ENCODE data around the gene AGR2. TPM values are rescaled to one million over a fixed set of nuclear protein-coding genes. Genes with fewer than 3 reads are reported as not detected.

The AGR2 gene
- total RNA-seq, 1 experiment from 2014 or later, result 0.93 TPM

DNA sequence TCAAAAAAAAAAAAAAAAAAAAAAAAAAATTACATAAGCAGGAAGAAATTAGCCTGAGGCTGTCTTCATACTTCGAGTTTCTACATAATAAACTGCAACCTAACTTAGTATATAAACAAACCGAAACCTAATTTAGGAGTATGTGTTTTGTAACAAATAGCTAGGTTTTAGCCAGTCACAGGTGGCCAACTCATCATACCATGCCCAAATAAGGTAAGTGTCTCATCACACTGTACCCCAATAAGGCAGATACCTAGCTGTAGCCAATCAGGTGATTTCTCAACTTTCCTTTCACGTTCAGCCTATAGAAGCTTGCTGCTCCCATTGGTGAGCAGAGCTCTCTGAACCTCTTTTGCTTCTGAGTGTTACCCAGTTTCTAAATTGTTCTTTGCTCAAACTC, 13.9 kb upstream of the AGR2 start:
- CTCF ChIA-PET, result interaction anchor here (1.2 kb wide), 1 partner anchor 18 kb away, joined by 3 read pairs; no protein-coding TSS in a partner anchor
- no peaks in the 10 kb centered on the region for H3K79me2 ChIP-seq (ENCODE audit: insufficient read depth, low read length)
- DNase-seq (ENCODE audit: low read depth, low spot score), result no peak

More for the DNA sequence above, 13.9 kb upstream of the AGR2 start:
- Histone ChIP-seq H3K9ac (ENCODE audit: low read length) (no peak overlapping the region), H3K27ac (ENCODE audit: low read depth, low read length) (no peak overlapping the region), H3K4me1 (ENCODE audit: control insufficient read depth in 1 of 2, insufficient read depth in 2 of 2, low read length in 2 of 2) (peaks cover 0 to 9% of the 10 kb centered on the region in 2 experiments; a peak in 2 of 4 replicates), H3K36me3 (ENCODE audit: control insufficient read depth in 1 of 2, insufficient read depth in 2 of 2, low read length in 2 of 2) (no peaks in the 10 kb centered on the region), H3K4me2 (ENCODE audit: low read length) (no peak overlapping the region), H3K9me3 (ENCODE audit: control insufficient read depth in 1 of 2, insufficient read depth in 1 of 2, low read depth in 1 of 2, low read length in 2 of 2) (no peaks in the 10 kb centered on the region), H3K9me2 (ENCODE audit: insufficient read depth) (peaks cover 3% of the 10 kb centered on the region; the same call in 1 of the 2 replicates), H2AFZ (ENCODE audit: low read depth, low read length, poor library complexity, severe bottlenecking) (no peak overlapping the region), H3K4me3 (replicated peaks in 1 of 2; ENCODE audit: low read depth in 1 of 2, low read length in 2 of 2) (no peak overlapping the region), H3K27me3 (ENCODE audit: insufficient read depth, low read length) (no peaks in the 10 kb centered on the region), H4K20me1 (ENCODE audit: insufficient read depth) (no peaks in the 10 kb centered on the region)
- no TSS peak for BruUV-seq (replicated peaks)
- ATAC-seq, result no peak
- ChIA-PET RAD21 (ENCODE audit: low non-redundant PET in 1 of 2, low total read pairs in 2 of 2, uncharacterized antibody in 2 of 2, unreplicated experiment in 2 of 2) (no interaction called here), POLR2A (no interaction called here)
- intact Hi-C loops (cut with micrococcal nuclease), result no loop called here
- TF ChIP-seq YY1 (IDR thresholded peaks at IDR 0.05; ENCODE audit: extremely low read depth, insufficient replicate concordance, low read depth, low read length) (no peak), ELF1 (IDR thresholded peaks at IDR 0.05; ENCODE audit: borderline replicate concordance, low read depth) (no peak), POLR2A (IDR thresholded peaks at IDR 0.05; ENCODE audit: borderline replicate concordance, extremely low read depth, insufficient read depth, insufficient read length) (no peak), SP1 (IDR thresholded peaks at IDR 0.05; ENCODE audit: low read depth) (no peak), SIN3A (IDR thresholded peaks at IDR 0.05; ENCODE audit: low read depth) (no peak), ZNF274 (IDR thresholded peaks at IDR 0.05; ENCODE audit: low read depth, low read length) (no peak), JUND (IDR thresholded peaks at IDR 0.05) (no peak), EZH2phosphoT487 (IDR thresholded peaks at IDR 0.05; ENCODE audit: borderline replicate concordance) (no peak), CEBPB (IDR thresholded peaks at IDR 0.05; ENCODE audit: low read depth) (no peak), EZH2 (IDR thresholded peaks at IDR 0.05) (no peak), EGR1 (IDR thresholded peaks at IDR 0.05; ENCODE audit: low read depth) (no peak), RAD21 (IDR thresholded peaks at IDR 0.05; ENCODE audit: low read depth) (no peak), POLR2AphosphoS5 (IDR thresholded peaks at IDR 0.05; ENCODE audit: low read depth, low read length) (no peak)
- TF ChIP-seq, protein P1, sequence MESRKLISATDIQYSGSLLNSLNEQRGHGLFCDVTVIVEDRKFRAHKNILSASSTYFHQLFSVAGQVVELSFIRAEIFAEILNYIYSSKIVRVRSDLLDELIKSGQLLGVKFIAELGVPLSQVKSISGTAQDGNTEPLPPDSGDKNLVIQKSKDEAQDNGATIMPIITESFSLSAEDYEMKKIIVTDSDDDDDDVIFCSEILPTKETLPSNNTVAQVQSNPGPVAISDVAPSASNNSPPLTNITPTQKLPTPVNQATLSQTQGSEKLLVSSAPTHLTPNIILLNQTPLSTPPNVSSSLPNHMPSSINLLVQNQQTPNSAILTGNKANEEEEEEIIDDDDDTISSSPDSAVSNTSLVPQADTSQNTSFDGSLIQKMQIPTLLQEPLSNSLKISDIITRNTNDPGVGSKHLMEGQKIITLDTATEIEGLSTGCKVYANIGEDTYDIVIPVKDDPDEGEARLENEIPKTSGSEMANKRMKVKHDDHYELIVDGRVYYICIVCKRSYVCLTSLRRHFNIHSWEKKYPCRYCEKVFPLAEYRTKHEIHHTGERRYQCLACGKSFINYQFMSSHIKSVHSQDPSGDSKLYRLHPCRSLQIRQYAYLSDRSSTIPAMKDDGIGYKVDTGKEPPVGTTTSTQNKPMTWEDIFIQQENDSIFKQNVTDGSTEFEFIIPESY (IDR thresholded peaks at IDR 0.05; ENCODE audit: extremely low read depth, insufficient replicate concordance, low read length), result no peak
- TF ChIP-seq, protein P2, sequence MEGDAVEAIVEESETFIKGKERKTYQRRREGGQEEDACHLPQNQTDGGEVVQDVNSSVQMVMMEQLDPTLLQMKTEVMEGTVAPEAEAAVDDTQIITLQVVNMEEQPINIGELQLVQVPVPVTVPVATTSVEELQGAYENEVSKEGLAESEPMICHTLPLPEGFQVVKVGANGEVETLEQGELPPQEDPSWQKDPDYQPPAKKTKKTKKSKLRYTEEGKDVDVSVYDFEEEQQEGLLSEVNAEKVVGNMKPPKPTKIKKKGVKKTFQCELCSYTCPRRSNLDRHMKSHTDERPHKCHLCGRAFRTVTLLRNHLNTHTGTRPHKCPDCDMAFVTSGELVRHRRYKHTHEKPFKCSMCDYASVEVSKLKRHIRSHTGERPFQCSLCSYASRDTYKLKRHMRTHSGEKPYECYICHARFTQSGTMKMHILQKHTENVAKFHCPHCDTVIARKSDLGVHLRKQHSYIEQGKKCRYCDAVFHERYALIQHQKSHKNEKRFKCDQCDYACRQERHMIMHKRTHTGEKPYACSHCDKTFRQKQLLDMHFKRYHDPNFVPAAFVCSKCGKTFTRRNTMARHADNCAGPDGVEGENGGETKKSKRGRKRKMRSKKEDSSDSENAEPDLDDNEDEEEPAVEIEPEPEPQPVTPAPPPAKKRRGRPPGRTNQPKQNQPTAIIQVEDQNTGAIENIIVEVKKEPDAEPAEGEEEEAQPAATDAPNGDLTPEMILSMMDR (IDR thresholded peaks at IDR 0.05 in 2 of 3, conservative IDR thresholded peaks at IDR 0.05 in 1 of 3; ENCODE audit: borderline replicate concordance in 1 of 3, insufficient read depth in 1 of 3, low read depth in 2 of 3, low read length in 2 of 3), result no peak
- TF ChIP-seq, protein P3, sequence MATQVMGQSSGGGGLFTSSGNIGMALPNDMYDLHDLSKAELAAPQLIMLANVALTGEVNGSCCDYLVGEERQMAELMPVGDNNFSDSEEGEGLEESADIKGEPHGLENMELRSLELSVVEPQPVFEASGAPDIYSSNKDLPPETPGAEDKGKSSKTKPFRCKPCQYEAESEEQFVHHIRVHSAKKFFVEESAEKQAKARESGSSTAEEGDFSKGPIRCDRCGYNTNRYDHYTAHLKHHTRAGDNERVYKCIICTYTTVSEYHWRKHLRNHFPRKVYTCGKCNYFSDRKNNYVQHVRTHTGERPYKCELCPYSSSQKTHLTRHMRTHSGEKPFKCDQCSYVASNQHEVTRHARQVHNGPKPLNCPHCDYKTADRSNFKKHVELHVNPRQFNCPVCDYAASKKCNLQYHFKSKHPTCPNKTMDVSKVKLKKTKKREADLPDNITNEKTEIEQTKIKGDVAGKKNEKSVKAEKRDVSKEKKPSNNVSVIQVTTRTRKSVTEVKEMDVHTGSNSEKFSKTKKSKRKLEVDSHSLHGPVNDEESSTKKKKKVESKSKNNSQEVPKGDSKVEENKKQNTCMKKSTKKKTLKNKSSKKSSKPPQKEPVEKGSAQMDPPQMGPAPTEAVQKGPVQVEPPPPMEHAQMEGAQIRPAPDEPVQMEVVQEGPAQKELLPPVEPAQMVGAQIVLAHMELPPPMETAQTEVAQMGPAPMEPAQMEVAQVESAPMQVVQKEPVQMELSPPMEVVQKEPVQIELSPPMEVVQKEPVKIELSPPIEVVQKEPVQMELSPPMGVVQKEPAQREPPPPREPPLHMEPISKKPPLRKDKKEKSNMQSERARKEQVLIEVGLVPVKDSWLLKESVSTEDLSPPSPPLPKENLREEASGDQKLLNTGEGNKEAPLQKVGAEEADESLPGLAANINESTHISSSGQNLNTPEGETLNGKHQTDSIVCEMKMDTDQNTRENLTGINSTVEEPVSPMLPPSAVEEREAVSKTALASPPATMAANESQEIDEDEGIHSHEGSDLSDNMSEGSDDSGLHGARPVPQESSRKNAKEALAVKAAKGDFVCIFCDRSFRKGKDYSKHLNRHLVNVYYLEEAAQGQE (IDR thresholded peaks at IDR 0.05; ENCODE audit: low read depth), result no peak
- TF ChIP-seq, protein P4, sequence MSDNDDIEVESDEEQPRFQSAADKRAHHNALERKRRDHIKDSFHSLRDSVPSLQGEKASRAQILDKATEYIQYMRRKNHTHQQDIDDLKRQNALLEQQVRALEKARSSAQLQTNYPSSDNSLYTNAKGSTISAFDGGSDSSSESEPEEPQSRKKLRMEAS (IDR thresholded peaks at IDR 0.05), result no peak
